Right atrium auricular region (tissue), 2 donors: ENCODE results near the gene ADAMTS16. TPM values are rescaled to one million over a fixed set of nuclear protein-coding genes. Genes with fewer than 3 reads are reported as not detected.

Source experiments
- DNase-seq: peaks from one replicate; pipeline ENCODE4 v3.0.0-alpha.2; 2019; ENCODE audit warnings: low spot score
- H3K27ac ChIP-seq, 2 donors: fragments of 200-600 bp; sonication (generic); 1 replicate in 1 of 2; 2 replicates in 1 of 2; pipeline ENCODE4 v1.5.1; 2016 to 2019
- H3K27me3 ChIP-seq, 2 donors: fragments of 200-600 bp; sonication (generic); one replicate each; pipeline versions ENCODE4 v1.5.1 to v1.6.0; 2017 to 2019
- H3K36me3 ChIP-seq: fragments of 200-600 bp; sonication (generic); one replicate; pipeline ENCODE4 v1.5.1; 2016
- H3K4me1 ChIP-seq, 2 donors: fragments of 200-600 bp; sonication (generic); one replicate each; pipeline versions ENCODE4 v1.5.1 to v1.6.0; 2017 to 2019
- H3K4me3 ChIP-seq, 2 donors: fragments of 200-600 bp; sonication (generic); 1 replicate in 1 of 2; 2 replicates in 1 of 2; pipeline ENCODE4 v1.5.1; 2017 to 2019; ENCODE audit warnings: mild to moderate bottlenecking in 1 of 2, moderate library complexity in 1 of 2
- H3K9me3 ChIP-seq, 2 donors: fragments of 200-600 bp; sonication (generic); one replicate each; pipeline ENCODE4 v1.5.1; 2019
- total RNA-seq, 2 donors: library from RNA; depleted of rRNA; stranded (reverse); fragments of >200 nt; gene quantifications; one replicate each; pipeline ENCODE4 v1.1.0, GENCODE V29; 2016
- TF ChIP-seq, protein P1 (sequence below), 2 donors: fragments of 200-600 bp; sonication (generic); IDR thresholded peaks; one replicate each; pipeline ENCODE4 v1.5.1; 2019; ENCODE audit warnings: antibody characterized with exemption in 2 of 2

The ADAMTS16 gene
- total RNA-seq, 2 donors from 2014 or later = not detected

DNA sequence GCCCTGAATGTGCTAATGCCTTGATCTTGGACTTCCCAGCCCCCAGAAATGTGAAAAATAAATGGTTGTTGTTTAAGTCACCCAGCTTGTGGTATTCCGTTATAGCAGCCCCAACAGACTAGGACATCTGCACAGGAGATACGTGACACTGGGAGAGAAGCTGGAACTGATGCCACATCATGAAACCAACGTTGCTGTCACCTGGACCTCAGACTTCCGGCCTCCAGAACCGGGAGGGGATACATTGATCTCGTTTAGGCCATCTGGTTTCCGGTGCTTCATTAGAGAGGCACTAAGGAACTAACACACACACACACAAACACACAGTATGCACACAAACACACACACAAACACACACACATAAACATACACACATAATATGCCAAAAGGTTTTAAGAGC lies 207.3 kb downstream of the ADAMTS16 start:
- no peaks in the 10 kb centered on the region for H3K9me3 ChIP-seq
- H3K36me3 ChIP-seq = no peaks in the 10 kb centered on the region
- DNase-seq = no peak
- no peak overlapping the region for H3K27ac ChIP-seq
- H3K4me3 ChIP-seq = no peak overlapping the region
- peaks cover 0 to 11% of the 10 kb centered on the region in 2 donors for H3K4me1 ChIP-seq
- TF ChIP-seq, protein P1, sequence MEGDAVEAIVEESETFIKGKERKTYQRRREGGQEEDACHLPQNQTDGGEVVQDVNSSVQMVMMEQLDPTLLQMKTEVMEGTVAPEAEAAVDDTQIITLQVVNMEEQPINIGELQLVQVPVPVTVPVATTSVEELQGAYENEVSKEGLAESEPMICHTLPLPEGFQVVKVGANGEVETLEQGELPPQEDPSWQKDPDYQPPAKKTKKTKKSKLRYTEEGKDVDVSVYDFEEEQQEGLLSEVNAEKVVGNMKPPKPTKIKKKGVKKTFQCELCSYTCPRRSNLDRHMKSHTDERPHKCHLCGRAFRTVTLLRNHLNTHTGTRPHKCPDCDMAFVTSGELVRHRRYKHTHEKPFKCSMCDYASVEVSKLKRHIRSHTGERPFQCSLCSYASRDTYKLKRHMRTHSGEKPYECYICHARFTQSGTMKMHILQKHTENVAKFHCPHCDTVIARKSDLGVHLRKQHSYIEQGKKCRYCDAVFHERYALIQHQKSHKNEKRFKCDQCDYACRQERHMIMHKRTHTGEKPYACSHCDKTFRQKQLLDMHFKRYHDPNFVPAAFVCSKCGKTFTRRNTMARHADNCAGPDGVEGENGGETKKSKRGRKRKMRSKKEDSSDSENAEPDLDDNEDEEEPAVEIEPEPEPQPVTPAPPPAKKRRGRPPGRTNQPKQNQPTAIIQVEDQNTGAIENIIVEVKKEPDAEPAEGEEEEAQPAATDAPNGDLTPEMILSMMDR (IDR thresholded peaks at IDR 0.05) = no peak
- no peaks in the 10 kb centered on the region for H3K27me3 ChIP-seq

DNA sequence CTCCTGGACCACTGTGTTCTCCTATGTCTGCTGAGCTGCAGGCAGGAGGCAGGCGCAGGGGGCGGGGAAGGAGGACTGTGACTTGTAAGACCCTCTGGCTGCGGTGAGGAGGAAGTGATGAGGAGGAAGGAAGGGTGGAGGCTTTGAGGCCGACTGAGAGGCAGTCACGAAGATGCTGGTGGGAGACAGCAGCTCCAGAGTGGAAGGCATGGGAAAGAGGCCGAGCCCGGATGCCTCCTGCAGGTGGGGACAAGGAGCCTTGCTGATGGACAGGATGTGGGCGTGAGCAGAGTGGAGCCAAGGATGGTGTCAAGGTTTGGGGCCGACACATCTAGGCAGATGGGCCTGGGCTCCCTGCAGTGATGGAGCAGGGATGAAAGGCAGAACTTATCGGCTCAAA lies 208.0 kb downstream of the ADAMTS16 start:
- no peaks in the 10 kb centered on the region for H3K9me3 ChIP-seq
- no peak overlapping the region for H3K4me3 ChIP-seq
- DNase-seq = no peak
- H3K36me3 ChIP-seq = no peaks in the 10 kb centered on the region
- TF ChIP-seq, protein P1 (IDR thresholded peaks at IDR 0.05) = no peak
- H3K4me1 ChIP-seq = peaks cover 0 to 11% of the 10 kb centered on the region in 2 donors
- H3K27me3 ChIP-seq = no peaks in the 10 kb centered on the region
- H3K27ac ChIP-seq = no peak overlapping the region

DNA sequence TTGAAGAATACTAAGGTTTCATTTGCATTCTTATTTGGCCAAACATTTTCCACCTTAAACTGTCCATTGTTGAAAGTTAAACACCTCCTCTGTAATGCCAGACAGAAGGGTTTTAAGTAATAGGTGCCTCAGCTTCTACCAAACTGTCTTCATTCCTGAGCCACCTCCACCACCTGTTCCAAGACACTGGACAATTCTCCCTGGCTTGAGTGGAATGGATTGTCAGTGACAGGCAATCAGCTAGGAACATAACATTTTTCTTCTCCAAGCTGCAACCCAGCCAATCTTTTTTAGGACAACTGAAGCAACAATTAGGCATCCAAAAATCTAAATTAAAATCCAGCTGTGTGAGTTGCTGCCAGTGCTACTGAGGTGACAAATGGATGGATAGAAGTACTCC lies 208.4 kb downstream of the ADAMTS16 start:
- no peaks in the 10 kb centered on the region for H3K36me3 ChIP-seq
- no peaks in the 10 kb centered on the region for H3K9me3 ChIP-seq
- no peak for DNase-seq
- no peak overlapping the region for H3K27ac ChIP-seq
- H3K4me3 ChIP-seq = no peak overlapping the region
- H3K27me3 ChIP-seq = no peaks in the 10 kb centered on the region
- TF ChIP-seq, protein P1 (IDR thresholded peaks at IDR 0.05) = no peak
- peaks cover 0 to 9% of the 10 kb centered on the region in 2 donors for H3K4me1 ChIP-seq

DNA sequence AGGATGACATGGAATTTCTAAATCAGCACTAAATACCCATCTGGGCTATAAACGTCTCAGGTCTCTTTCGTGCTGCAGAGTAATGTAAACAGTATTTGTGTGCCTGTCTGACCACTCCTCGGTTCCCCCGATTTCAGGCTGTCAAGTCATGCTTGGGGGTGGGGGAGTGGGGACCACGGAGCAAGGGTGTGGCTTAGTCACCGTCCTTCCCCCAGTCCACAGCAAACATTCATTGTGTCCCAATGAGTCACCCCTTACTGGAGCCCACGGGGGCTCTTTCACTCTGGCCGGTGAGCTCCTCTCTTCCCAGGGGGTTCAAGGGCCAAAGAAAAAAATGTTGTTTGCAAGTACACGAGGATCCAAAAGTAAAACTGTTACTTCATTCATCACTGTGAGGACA lies 210.0 kb downstream of the ADAMTS16 start:
- DNase-seq = no peak
- no peaks in the 10 kb centered on the region for H3K9me3 ChIP-seq
- H3K27ac ChIP-seq = no peak overlapping the region
- H3K27me3 ChIP-seq = no peaks in the 10 kb centered on the region
- TF ChIP-seq, protein P1 (IDR thresholded peaks at IDR 0.05) = no peak
- H3K4me3 ChIP-seq = no peak overlapping the region
- H3K4me1 ChIP-seq = no peaks in the 10 kb centered on the region
- no peaks in the 10 kb centered on the region for H3K36me3 ChIP-seq

DNA sequence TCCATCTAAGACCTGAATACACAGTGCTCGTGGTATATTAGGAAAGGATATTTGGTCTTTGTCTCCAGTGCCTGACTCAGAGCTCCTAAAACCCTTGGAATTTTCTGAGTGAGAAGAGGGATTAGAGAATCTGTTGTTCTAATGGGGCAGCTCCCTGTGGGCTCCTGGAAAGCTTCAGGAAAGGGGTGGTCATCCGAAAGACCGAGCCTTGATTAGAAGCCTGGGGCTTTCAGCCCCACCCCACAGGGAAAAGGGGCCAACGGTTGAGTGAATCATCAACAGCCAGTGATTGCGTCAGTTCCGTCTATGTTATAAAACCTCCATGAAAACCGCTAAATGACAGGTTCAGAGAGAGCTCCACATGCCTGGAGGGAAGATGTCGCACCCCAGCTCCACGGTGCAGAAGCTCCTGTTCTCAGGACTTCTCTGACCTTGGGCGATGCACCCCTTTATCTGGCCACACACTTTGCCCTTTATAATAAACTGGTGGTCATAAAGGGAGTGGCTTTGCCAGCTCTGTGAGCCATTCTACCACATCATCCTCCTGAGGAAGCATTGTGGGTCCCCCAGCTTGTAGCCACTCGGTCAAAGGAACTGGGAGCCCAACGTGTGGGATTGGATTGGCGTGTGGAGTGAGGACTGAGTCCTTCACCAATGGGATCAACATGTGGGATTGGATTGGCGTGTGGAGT lies 211.3 kb downstream of the ADAMTS16 start:
- TF ChIP-seq, protein P1 (IDR thresholded peaks at IDR 0.05) = no peak
- Histone ChIP-seq H3K27ac (no peak overlapping the region), H3K36me3 (no peaks in the 10 kb centered on the region), H3K4me3 (no peak overlapping the region), H3K27me3 (no peaks in the 10 kb centered on the region), H3K9me3 (no peaks in the 10 kb centered on the region), H3K4me1 (no peaks in the 10 kb centered on the region)
- no peak for DNase-seq

DNA sequence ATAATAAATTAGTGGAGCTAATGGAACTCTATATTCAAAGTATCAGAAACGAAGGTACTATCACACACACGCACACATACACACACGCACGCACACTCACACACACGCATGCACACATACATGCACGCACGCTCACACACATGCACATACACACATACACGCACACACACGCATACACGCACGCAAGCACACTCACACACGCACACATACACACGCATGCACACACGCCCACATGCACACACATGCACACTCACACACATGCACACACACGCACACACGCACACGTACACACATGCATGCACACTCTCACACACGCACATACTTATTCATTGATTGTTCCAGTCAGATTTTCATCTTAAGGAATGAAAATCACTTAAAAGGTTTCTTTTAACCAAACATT lies 212.5 kb downstream of the ADAMTS16 start:
- H3K4me3 ChIP-seq = no peak overlapping the region
- H3K36me3 ChIP-seq = no peaks in the 10 kb centered on the region
- TF ChIP-seq, protein P1 (IDR thresholded peaks at IDR 0.05) = no peak
- no peak for DNase-seq
- H3K9me3 ChIP-seq = no peaks in the 10 kb centered on the region
- no peaks in the 10 kb centered on the region for H3K27me3 ChIP-seq
- no peak overlapping the region for H3K27ac ChIP-seq
- H3K4me1 ChIP-seq = no peaks in the 10 kb centered on the region
